H1 (cell line): Measurements from ENCODE around the gene FGF12. TPM values are rescaled to one million over a fixed set of nuclear protein-coding genes. Genes with fewer than 3 reads are reported as not detected.

Source experiments
- CTCF ChIA-PET: fragments of 300-600 bp; sonication (Branson Sonifier 250); formaldehyde crosslinking; loops from one replicate; lab custom pipeline; 2021; ENCODE audit not compliant: partially characterized antibody; lab: Charles Lee
- POLR2A ChIA-PET: fragments of 300-600 bp; sonication (Branson Sonifier 250); formaldehyde crosslinking; loops from one replicate; lab custom pipeline; 2021; ENCODE audit warnings: inconsistent platforms; ENCODE audit not compliant: partially characterized antibody; lab: Charles Lee
- DNase-seq, 2 experiments: peaks; one replicate each; pipeline versions ENCODE4 v3.0.0 to v3.0.0-alpha.2; 2010 to 2022; ENCODE audit warnings: low spot score in 2 of 2, low read depth in 1 of 2, mixed read lengths in 1 of 2
- FAIRE-seq: peaks from 2 replicates; lab custom pipeline; 2011; peaks lifted over from hg19 to GRCh38; lab: Jason Lieb, UNC
- H2AFZ ChIP-seq: 2 replicates; pipeline ENCODE4 v1.8.1; 2012; ENCODE audit warnings: low read length, inconsistent platforms
- H2AK5ac ChIP-seq: 2 replicates; pipeline ENCODE4 v1.6.1; 2013; ENCODE audit warnings: low read depth, low read length
- H2BK120ac ChIP-seq: replicated peaks from 2 replicates; pipeline ENCODE3; 2013; ENCODE audit warnings: low read depth, low read length, inconsistent platforms
- H2BK12ac ChIP-seq: 2 replicates; pipeline ENCODE4 v1.6.1; 2013; ENCODE audit warnings: low read depth, low read length
- H2BK15ac ChIP-seq: 2 replicates; pipeline ENCODE4 v1.6.1; 2013; ENCODE audit warnings: low read length
- H2BK20ac ChIP-seq: 2 replicates; pipeline ENCODE4 v1.6.1; 2013; ENCODE audit warnings: low read length
- H2BK5ac ChIP-seq: 2 replicates; pipeline ENCODE4 v1.6.1; 2013; ENCODE audit warnings: low read depth, low read length
- H3K14ac ChIP-seq: 2 replicates; pipeline ENCODE4 v1.6.1; 2013; ENCODE audit warnings: inconsistent platforms; ENCODE audit not compliant: insufficient read length
- H3K18ac ChIP-seq: 2 replicates; pipeline ENCODE4 v1.6.1; 2013; ENCODE audit warnings: low read length; ENCODE audit errors: extremely low read depth
- H3K23ac ChIP-seq: 2 replicates; pipeline ENCODE4 v1.6.1; 2013; ENCODE audit warnings: inconsistent platforms; ENCODE audit not compliant: insufficient read length
- H3K23me2 ChIP-seq: 2 replicates; pipeline ENCODE4 v1.6.1; 2013; ENCODE audit warnings: low read depth, low read length
- H3K27ac ChIP-seq: 2 replicates; pipeline ENCODE4 v1.6.1; 2011; ENCODE audit warnings: low read depth, low read length, inconsistent platforms
- H3K27me3 ChIP-seq, 4 experiments: replicated peaks in 1 of 4; 1 replicate in 1 of 4; 2 replicates in 3 of 4; pipeline versions ENCODE4 v1.6.1 to v1.8.1; 2011 to 2013; ENCODE audit warnings: low read length in 3 of 4, mild to moderate bottlenecking in 3 of 4, inconsistent platforms in 2 of 4, mixed read lengths in 2 of 4, moderate library complexity in 1 of 4; ENCODE audit not compliant: control insufficient read depth in 3 of 4, insufficient read depth in 3 of 4; ENCODE audit errors: extremely low read depth in 1 of 4
- H3K36me3 ChIP-seq, 4 experiments: 2 replicates each; pipeline versions ENCODE4 v1.6.1 to v1.8.1; 2011 to 2013; ENCODE audit warnings: mild to moderate bottlenecking in 4 of 4, low read length in 3 of 4, moderate library complexity in 2 of 4, control low read depth in 1 of 4, inconsistent platforms in 1 of 4; ENCODE audit not compliant: insufficient read depth in 4 of 4, control insufficient read depth in 2 of 4
- H3K4ac ChIP-seq: replicated peaks from 2 replicates; pipeline ENCODE3; 2013; ENCODE audit warnings: low read length, low read depth, mixed read lengths, inconsistent platforms; ENCODE audit not compliant: insufficient read length
- H3K4me1 ChIP-seq, 4 experiments: replicated peaks in 1 of 4; 1 replicate in 1 of 4; 2 replicates in 3 of 4; pipeline versions ENCODE4 v1.6.1 to v1.8.1; 2011 to 2013; ENCODE audit warnings: low read length in 3 of 4, inconsistent platforms in 2 of 4, mixed read lengths in 1 of 4; ENCODE audit not compliant: insufficient read depth in 4 of 4, control insufficient read depth in 3 of 4
- H3K4me2 ChIP-seq, 2 experiments: 2 replicates each; pipeline versions ENCODE4 v1.6.1 to v1.8.1; 2011 to 2013; ENCODE audit warnings: low read depth in 2 of 2, low read length in 2 of 2, control low read depth in 1 of 2, inconsistent platforms in 1 of 2, mild to moderate bottlenecking in 1 of 2; ENCODE audit not compliant: insufficient read depth in 1 of 2
- H3K4me3 ChIP-seq, 4 experiments: fragments of 200-600, 300-600 bp in 1 of 4; sonication (generic), shearing (Covaris generic), sonication (Bioruptor Twin) in 1 of 4; 2 replicates each; pipeline versions ENCODE4 v1.5.1 to v1.8.1; 2011 to 2016; ENCODE audit warnings: low read length in 4 of 4, low read depth in 3 of 4, control low read depth in 2 of 4, inconsistent platforms in 2 of 4, mild to moderate bottlenecking in 2 of 4, mixed read lengths in 1 of 4, moderate library complexity in 1 of 4; ENCODE audit not compliant: insufficient read depth in 2 of 4; ENCODE audit errors: extremely low read depth in 1 of 4
- H3K56ac ChIP-seq: replicated peaks from 2 replicates; pipeline ENCODE3; 2013; ENCODE audit warnings: low read depth, mild to moderate bottlenecking, mixed read lengths, low read length, inconsistent platforms; ENCODE audit not compliant: insufficient read length
- H3K79me1 ChIP-seq: 2 replicates; pipeline ENCODE4 v1.6.1; 2013; ENCODE audit warnings: low read depth, low read length, control low read depth
- H3K79me2 ChIP-seq, 2 experiments: 2 replicates each; pipeline versions ENCODE4 v1.6.1 to v1.8.1; 2012 to 2013; ENCODE audit warnings: low read length in 2 of 2, mild to moderate bottlenecking in 2 of 2, inconsistent platforms in 1 of 2; ENCODE audit not compliant: insufficient read depth in 2 of 2, control insufficient read depth in 1 of 2
- H3K9ac ChIP-seq, 4 experiments: replicated peaks in 1 of 4; 1 replicate in 1 of 4; 2 replicates in 3 of 4; pipeline versions ENCODE4 v1.6.1 to v1.8.1; 2011 to 2013; ENCODE audit warnings: low read depth in 3 of 4, low read length in 3 of 4, control low read depth in 2 of 4, mild to moderate bottlenecking in 2 of 4, moderate library complexity in 2 of 4, inconsistent platforms in 1 of 4; ENCODE audit errors: extremely low read depth in 1 of 4
- H3K9me3 ChIP-seq, 2 experiments: 2 replicates each; pipeline versions ENCODE4 v1.6.1 to v1.8.1; 2012 to 2013; ENCODE audit warnings: mild to moderate bottlenecking in 2 of 2, moderate library complexity in 2 of 2, control low read depth in 1 of 2, inconsistent platforms in 1 of 2, low read depth in 1 of 2, low read length in 1 of 2, mixed read lengths in 1 of 2; ENCODE audit not compliant: insufficient read depth in 2 of 2
- H4K20me1 ChIP-seq, 2 experiments: replicated peaks in 1 of 2; 2 replicates each; pipeline versions ENCODE3 to v1.8.1; 2011 to 2013; ENCODE audit warnings: inconsistent platforms in 2 of 2, low read length in 2 of 2, mild to moderate bottlenecking in 1 of 2; ENCODE audit not compliant: insufficient read depth in 2 of 2, control insufficient read depth in 1 of 2
- H4K5ac ChIP-seq: 2 replicates; pipeline ENCODE4 v1.6.1; 2013; ENCODE audit warnings: low read length, low read depth, mixed read lengths, inconsistent platforms; ENCODE audit not compliant: insufficient read length
- H4K8ac ChIP-seq: 2 replicates; pipeline ENCODE4 v1.8.0; 2013; ENCODE audit warnings: mild to moderate bottlenecking, moderate library complexity, low read length, inconsistent platforms; ENCODE audit not compliant: insufficient read depth; ENCODE audit errors: extremely low read depth
- H4K91ac ChIP-seq: replicated peaks from 2 replicates; pipeline ENCODE3; 2013; ENCODE audit warnings: low read length, mixed read lengths, inconsistent platforms; ENCODE audit not compliant: insufficient read length
- CBX8 ChIP-seq: fragments of 300-800, 300-1000 bp; sonication (generic); IDR thresholded peaks from 2 replicates; pipeline ENCODE4 v1.7.1; 2016; ENCODE audit warnings: low read depth, low read length, borderline replicate concordance
- EP300 ChIP-seq, 2 experiments: IDR thresholded peaks; 1 replicate in 1 of 2; 2 replicates in 1 of 2; pipeline ENCODE4 v1.6.1; 2011 to 2012; ENCODE audit warnings: low read depth in 2 of 2, low read length in 2 of 2, mild to moderate bottlenecking in 2 of 2, borderline replicate concordance in 1 of 2, inconsistent platforms in 1 of 2, moderate library complexity in 1 of 2
- KDM1A ChIP-seq: fragments of 200-600, 300-600 bp; sonication (generic); IDR thresholded peaks from 2 replicates; pipeline ENCODE4 v1.7.1; 2016; ENCODE audit warnings: mild to moderate bottlenecking, low read length, borderline replicate concordance
- WGBS, 2 experiments: shearing (Covaris generic) in 1 of 2; methylation state at CpG; one replicate each; pipeline versions ENCODE4 v1.1.6 to v1.1.7; 2013 to 2015; ENCODE audit warnings: low lambda C conversion rate in 2 of 2, mixed read lengths in 2 of 2, inconsistent platforms in 1 of 2, low coverage in 1 of 2, missing lambda C conversion rate in 1 of 2; ENCODE audit not compliant: insufficient replicate concordance in 2 of 2, insufficient coverage in 1 of 2, insufficient read length in 1 of 2; ENCODE audit errors: extremely low coverage in 1 of 2, missing lambda C conversion rate in 1 of 2; 5-methylcytosine and 5-hydroxymethylcytosine counted together
- polyA plus RNA-seq, 7 experiments: library from polyadenylated mRNA; depleted of rRNA in 3 of 7; stranded (reverse) in 5 of 7; unstranded in 2 of 7; fragments of >200 nt in 5 of 7; fragments of 200-250 nt in 2 of 7; gene quantifications; 1 replicate in 5 of 7; 2 replicates in 1 of 7; 4 replicates in 1 of 7; pipeline versions ENCODE4 v1.2.1 to v1.2.3, GENCODE V29; 2011 to 2013; ENCODE audit warnings: missing spikeins in 2 of 7, mixed read lengths in 2 of 7
- total RNA-seq: library from RNA; stranded (reverse); fragmentation: NEBNext Ultra II Directional; extraction: Animal tissue kit (Norgen Biotek cat#: 25700); gene quantifications from 2 replicates; pipeline ENCODE4 v1.2.1, GENCODE V29; 2021

The FGF12 gene
- total and polyA plus RNA-seq, 2 of the 8 experiments (the other 6 are each of a cell fraction or from before 2014, with no cell fraction given): 4.1 to 16.6 TPM

GRCh38 chr3:192128922-192129321 lies 598.4 kb downstream of the FGF12 start:
- Histone ChIP-seq H2BK15ac (no peak overlapping the region), H3K36me3 (no peaks in the 10 kb centered on the region), H3K9me3 (no peaks in the 10 kb centered on the region), H3K27me3 (no peaks in the 10 kb centered on the region), H2BK20ac (peak overlapping the region; percentile 34; the same call in 1 of the 2 replicates), H4K91ac (no peak overlapping the region), H2AFZ (no peak overlapping the region), H3K4me3 (no peak overlapping the region), H4K20me1 (no peaks in the 10 kb centered on the region), H2BK12ac (no peak overlapping the region), H2BK5ac (no peak overlapping the region), H3K79me1 (no peaks in the 10 kb centered on the region), H3K4me1 (no peaks in the 10 kb centered on the region), H4K5ac (no peak overlapping the region), H3K14ac (no peak overlapping the region), H4K8ac (no peak overlapping the region), H3K4me2 (no peak overlapping the region), H3K27ac (no peak overlapping the region), H3K23me2 (no peaks in the 10 kb centered on the region), H3K79me2 (no peaks in the 10 kb centered on the region), H3K23ac (no peak overlapping the region), H2BK120ac (no peak overlapping the region), H3K9ac (no peak overlapping the region), H3K18ac (no peak overlapping the region), H2AK5ac (no peak overlapping the region), H3K56ac (no peak overlapping the region), H3K4ac (no peak overlapping the region)
- ChIA-PET CTCF (interaction anchor here (1.2 to 3.5 kb wide), 5 partner anchors 13 to 315 kb away, joined by 4 to 14 read pairs (median 12); no protein-coding TSS in a partner anchor), POLR2A (no interaction called here)
- 58% methylated on average over 4 of the region's 4 CpGs; no CpG with 5 or more reads in 1 of the 2 experiments for WGBS, 2 experiments
- FAIRE-seq: no peak
- TF ChIP-seq CBX8 (no peak), EP300 (IDR thresholded peaks at IDR 0.05; ENCODE audit: borderline replicate concordance in 1 of 2, low read depth in 2 of 2, low read length in 2 of 2) (no peak), KDM1A (no peak)
- no peak for DNase-seq
